H1 (cell line): Measurements from ENCODE around the gene CRTC1. TPM values are rescaled to one million over a fixed set of nuclear protein-coding genes. Genes with fewer than 3 reads are reported as not detected.

Experiments
- BACH1 ChIP-seq: IDR thresholded peaks from 2 replicates; pipeline ENCODE4 v1.6.1; 2012; ENCODE audit warnings: low read length, improper control_type of control experiment
- SUZ12 ChIP-seq: fragments of 200-600 bp; sonication (generic); IDR thresholded peaks from 2 replicates; pipeline ENCODE4 v1.6.1; 2012; ENCODE audit warnings: mild to moderate bottlenecking, inconsistent platforms, low read length, moderate library complexity, mixed read lengths
- polyA plus RNA-seq, 7 experiments: library from polyadenylated mRNA; depleted of rRNA in 3 of 7; stranded (reverse) in 5 of 7; unstranded in 2 of 7; fragments of >200 nt in 5 of 7; fragments of 200-250 nt in 2 of 7; gene quantifications; 1 replicate in 5 of 7; 2 replicates in 1 of 7; 4 replicates in 1 of 7; pipeline versions ENCODE4 v1.2.1 to v1.2.3, GENCODE V29; 2011 to 2013; ENCODE audit warnings: missing spikeins in 2 of 7, mixed read lengths in 2 of 7
- total RNA-seq: library from RNA; stranded (reverse); fragmentation: NEBNext Ultra II Directional; extraction: Animal tissue kit (Norgen Biotek cat#: 25700); gene quantifications from 2 replicates; pipeline ENCODE4 v1.2.1, GENCODE V29; 2021

Gene CRTC1
- total and polyA plus RNA-seq, 2 of the 8 experiments (the other 6 are each of a cell fraction or from before 2014, with no cell fraction given): 2.9 to 8.5 TPM

DNA sequence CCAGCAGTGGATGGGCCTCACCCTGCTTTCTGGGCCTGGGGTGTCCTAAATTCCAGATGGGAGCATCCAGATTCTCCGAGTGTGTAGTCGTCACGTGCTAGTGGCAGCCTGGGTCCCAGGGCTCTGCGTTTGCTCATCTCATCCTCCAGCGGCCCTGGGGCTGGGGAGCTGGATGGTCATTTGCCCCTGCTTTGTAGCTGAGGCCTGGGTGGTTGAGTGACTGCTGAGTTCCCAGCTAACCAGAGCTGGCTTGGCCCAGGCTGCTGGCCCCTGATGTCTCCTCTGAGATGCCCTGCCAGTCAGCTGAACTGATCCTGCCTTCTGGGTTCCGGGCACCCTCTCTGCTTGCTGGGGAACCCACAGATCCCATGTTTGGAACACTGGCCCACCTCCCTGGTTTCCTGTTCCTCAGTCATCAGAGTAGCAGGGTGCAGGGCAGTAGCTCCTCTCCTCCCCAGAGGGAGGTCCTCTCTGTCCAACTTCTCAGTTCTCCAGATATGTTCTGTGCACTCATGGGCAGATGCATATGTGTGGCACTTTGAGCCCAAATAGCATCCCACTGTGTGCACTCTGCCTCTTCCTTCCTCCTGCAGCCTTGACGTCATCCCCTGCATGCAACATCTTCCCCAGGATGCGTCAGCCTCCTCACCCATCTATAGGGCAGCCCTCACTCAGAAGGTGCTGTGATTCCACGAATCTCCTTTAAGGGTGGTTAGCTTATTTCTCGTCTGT is 22.4 kb upstream of the CRTC1 start (continued):
- no peak for TF ChIP-seq BACH1
- TF ChIP-seq SUZ12: no peak
